GM19372 (cell line): ENCODE results near the gene NDOR1.

ENCODE experiments used
- ATAC-seq: cut with Tn5 transposase; IDR thresholded peaks from one replicate; pipeline ENCODE4 v1.9.1; 2021; ENCODE audit warnings: mild to moderate bottlenecking, low read depth, moderate library complexity; ENCODE audit not compliant: unreplicated experiment

Gene NDOR1

GRCh38 chr9:137218212-137218753 lies 12.8 kb downstream of the NDOR1 start:
- ATAC-seq: no peak

- no peak for ATAC-seq
Observed at GRCh38 chr9:137218754-137219271, 13.3 kb downstream of the NDOR1 start.

GRCh38 chr9:137219757-137220316 lies 14.3 kb downstream of the NDOR1 start:
- no peak for ATAC-seq

DNA sequence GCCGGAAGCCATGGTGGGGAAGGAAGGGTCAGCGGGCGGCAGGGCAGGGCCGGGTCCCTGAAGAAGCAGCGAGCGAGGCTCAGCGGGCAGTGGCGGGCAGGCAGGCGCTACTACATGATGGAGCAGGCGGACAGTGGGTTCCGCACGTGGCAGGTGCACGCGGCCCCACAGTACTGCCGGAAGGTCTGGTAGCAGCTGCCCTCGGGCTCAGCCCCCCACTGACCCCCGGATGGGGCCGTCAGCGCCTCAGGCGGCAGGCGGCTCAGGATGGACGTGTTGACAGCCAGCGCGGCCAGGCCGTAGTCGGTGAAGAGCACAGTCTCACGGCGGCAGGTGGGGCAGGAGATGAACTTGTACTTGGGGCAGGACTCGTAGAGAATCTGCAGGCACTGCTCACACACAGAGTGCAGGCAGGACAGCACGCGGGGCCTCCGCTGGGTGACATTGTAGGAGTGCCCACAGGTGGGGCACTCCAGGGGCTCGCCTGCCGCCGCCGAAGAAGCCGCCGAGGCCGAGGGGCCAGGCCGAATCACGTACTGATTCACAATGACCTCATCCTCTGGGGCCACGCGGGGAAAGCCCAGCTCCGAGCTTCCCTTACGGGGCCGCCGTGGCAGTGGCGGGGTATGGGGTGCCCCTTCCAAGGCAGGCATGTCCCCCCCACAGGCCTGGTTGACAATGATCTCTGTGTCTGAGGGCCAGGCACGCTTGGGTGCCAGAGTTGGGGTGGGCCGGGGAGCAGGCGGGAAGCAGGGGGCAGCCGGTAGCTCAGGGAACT lies 15.0 kb downstream of the NDOR1 start:
- ATAC-seq: no peak

- no peak for ATAC-seq
Observed at GRCh38 chr9:137221095-137221505, 15.6 kb downstream of the NDOR1 start.

DNA sequence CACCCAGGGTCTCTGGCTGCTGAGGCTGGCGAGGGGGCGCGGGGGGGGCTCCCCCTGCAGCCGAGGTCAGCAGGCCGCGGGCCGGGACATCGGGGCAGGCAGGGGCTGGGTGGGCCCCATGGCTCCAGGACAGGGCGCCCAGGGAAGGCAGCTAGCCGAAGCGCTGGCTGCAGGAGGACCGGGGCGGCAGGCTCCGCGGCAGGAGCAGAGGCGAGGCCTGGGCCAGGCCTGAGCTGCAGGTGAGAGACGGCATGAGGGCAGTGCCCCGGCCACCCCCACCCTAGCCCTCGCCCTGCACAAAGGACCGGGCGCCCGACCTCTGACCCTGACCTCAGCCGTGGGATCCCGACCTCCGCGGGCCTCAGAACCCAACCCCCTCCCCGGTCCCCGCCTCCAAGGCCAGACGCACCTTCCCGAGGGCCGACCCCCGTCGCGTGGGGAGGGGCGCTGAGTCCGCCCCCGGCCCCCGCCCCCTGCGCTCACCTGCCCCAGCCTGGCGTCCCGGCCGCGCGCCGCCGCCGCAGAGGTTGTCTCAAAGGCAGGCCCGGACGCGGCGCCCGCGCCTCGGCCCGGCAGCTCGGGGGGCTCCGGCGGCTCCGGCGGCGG lies 16.1 kb downstream of the NDOR1 start:
- no peak for ATAC-seq

- no peak for ATAC-seq
Observed at GRCh38 chr9:137222190-137223077, 16.9 kb downstream of the NDOR1 start, which contains the start of gene RNF208. Gene RNF208 (minus strand): TSS chr9:137222240. CDS start chr9:137221212, 1,028 bp downstream.

DNA sequence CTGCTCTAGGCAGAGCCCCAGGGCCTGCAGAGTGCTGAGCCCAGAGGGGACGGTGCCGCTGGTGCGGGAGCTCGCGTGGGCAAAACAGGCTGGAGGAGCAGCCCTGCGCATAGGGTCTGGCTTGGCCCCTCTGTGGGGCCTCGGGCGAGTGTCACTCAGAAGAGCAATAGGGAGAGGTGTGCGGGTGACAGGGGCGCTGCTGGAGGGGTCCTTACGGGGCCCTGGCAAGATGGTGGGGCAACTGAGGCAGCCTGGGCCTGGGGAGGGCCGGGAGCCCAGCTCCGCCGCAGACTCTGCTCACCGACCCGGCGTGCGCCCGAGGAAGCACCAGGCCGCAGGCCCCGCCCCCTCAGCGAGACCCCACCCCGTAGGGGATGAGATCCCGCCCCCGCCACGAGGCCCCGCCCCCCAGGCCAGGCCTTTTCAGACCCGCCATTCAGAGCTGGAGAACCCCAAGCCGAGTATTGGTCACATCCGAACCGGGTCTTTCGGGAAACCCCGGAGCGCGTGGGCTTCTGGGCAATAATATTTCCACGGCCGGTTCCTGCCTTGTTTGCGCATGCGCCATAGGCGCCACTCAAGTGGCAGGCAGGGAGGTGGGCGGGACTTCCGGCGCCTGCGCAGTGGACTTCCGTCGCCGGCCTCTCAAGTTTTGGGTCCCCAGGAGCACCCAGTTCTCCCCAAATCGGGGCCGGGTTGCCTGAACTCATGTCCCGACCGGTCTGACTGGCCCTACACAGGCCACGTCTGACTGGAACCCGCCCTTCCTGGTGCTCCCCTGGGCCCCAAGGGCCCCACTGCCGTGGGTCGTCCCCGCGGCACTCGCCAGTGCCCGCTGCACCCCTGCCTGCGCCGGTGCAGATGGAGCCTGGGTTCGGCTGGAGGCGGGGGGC lies 17.8 kb downstream of the NDOR1 start:
- ATAC-seq: peak; percentile 75

- ATAC-seq: no peak
Observed at GRCh38 chr9:137224830-137225694, 19.6 kb downstream of the NDOR1 start, which contains the start of gene CYSRT1. Gene CYSRT1 (plus strand): TSS chr9:137225174. CDS start chr9:137225622, 448 bp downstream.

DNA sequence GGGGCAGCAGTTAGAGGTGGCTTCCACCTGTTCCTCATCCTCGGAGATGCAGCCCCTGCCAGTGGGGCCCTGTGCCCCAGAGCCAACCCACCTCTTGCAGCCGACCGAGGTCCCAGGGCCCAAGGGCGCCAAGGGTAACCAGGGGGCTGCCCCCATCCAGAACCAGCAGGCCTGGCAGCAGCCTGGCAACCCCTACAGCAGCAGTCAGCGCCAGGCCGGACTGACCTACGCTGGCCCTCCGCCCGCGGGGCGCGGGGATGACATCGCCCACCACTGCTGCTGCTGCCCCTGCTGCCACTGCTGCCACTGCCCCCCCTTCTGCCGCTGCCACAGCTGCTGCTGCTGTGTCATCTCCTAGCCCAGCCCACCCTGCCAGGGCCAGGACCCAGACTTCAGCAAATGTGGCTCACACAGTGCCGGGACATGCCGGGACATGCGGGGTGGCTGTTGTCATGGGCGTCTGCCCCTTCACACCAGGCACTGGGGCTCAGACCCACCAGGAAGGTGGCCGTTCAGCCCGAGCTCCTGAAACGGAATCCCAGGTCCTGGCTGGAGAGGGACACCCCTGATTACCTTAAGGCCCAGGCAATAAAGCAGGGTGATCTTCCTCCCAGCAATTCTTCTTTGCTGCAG lies 20.3 kb downstream of the NDOR1 start:
- ATAC-seq: no peak

GRCh38 chr9:137226338-137227053 lies 21.0 kb downstream of the NDOR1 start:
- ATAC-seq: no peak

GRCh38 chr9:137227054-137227852 lies 21.8 kb downstream of the NDOR1 start, which contains the start of gene RNF224:
Gene RNF224 (plus strand): TSS chr9:137227502. CDS start chr9:137228336, 834 bp downstream.
- ATAC-seq: no peak

- ATAC-seq: no peak
Observed at GRCh38 chr9:137227853-137228505, 22.5 kb downstream of the NDOR1 start.

GRCh38 chr9:137228506-137228967 lies 23.0 kb downstream of the NDOR1 start:
- no peak for ATAC-seq
